ENCODE measurements around the gene CXCR6. TPM values are rescaled to one million over a fixed set of nuclear protein-coding genes. Genes with fewer than 3 reads are reported as not detected.

Gene CXCR6
- polyA plus RNA-seq, 1 experiment: not detected

GRCh38 chr3:45950686-45951600, 7.7 kb downstream of the CXCR6 start:
- Histone ChIP-seq H3K4me3 (ENCODE audit: low read depth, low read length) (no peak overlapping the region), H3K36me3 (ENCODE audit: control insufficient read depth, insufficient read depth, low read length) (peaks cover 40% of the 10 kb centered on the region), H3K27me3 (ENCODE audit: control insufficient read depth, insufficient read depth, low read length) (no peaks in the 10 kb centered on the region)
- DNase-seq (ENCODE audit: low read depth): no peak
- CTCF ChIA-PET: interaction anchor here (0.8 to 27.4 kb wide), 7 partner anchors 9 to 132 kb away, joined by 3 to 541 read pairs (median 6); no protein-coding TSS in a partner anchor
- no peak for TF ChIP-seq CTCF (IDR thresholded peaks at IDR 0.05; ENCODE audit: insufficient read depth, low read depth, low read length)
- POLR2A ChIA-PET: no interaction called here

- Histone ChIP-seq H3K27me3 (ENCODE audit: control insufficient read depth, insufficient read depth, low read length) (no peaks in the 10 kb centered on the region), H3K4me3 (ENCODE audit: low read depth, low read length) (no peak overlapping the region), H3K36me3 (ENCODE audit: control insufficient read depth, insufficient read depth, low read length) (peaks cover 36% of the 10 kb centered on the region)
- DNase-seq (ENCODE audit: low read depth): no peak
- no peak for TF ChIP-seq CTCF (IDR thresholded peaks at IDR 0.05; ENCODE audit: insufficient read depth, low read depth, low read length)
- POLR2A ChIA-PET: no interaction called here
- CTCF ChIA-PET: interaction anchor here (1.3 to 27.4 kb wide), 6 partner anchors 8 to 131 kb away, joined by 3 to 541 read pairs (median 6); no protein-coding TSS in a partner anchor
Measured at GRCh38 chr3:45951946-45952345, 8.7 kb downstream of the CXCR6 start.

- no peak overlapping the region for H3K4me3 ChIP-seq (ENCODE audit: low read depth, low read length)
- POLR2A ChIA-PET: no interaction called here
- no peak for DNase-seq (ENCODE audit: low read depth)
- H3K36me3 ChIP-seq (ENCODE audit: control insufficient read depth, insufficient read depth, low read length): peaks cover 36% of the 10 kb centered on the region
- H3K27me3 ChIP-seq (ENCODE audit: control insufficient read depth, insufficient read depth, low read length): no peaks in the 10 kb centered on the region
- CTCF ChIA-PET: interaction anchor here (1.3 to 27.4 kb wide), 4 partner anchors 11 to 131 kb away, joined by 3 to 541 read pairs (median 7); no protein-coding TSS in a partner anchor
- TF ChIP-seq CTCF (IDR thresholded peaks at IDR 0.05; ENCODE audit: insufficient read depth, low read depth, low read length): no peak
Measured at GRCh38 chr3:45952456-45952855, 9.2 kb downstream of the CXCR6 start.

GRCh38 chr3:45953536-45953935, 10.3 kb downstream of the CXCR6 start:
- Histone ChIP-seq H3K4me3 (ENCODE audit: low read depth, low read length) (no peak overlapping the region), H3K27me3 (ENCODE audit: control insufficient read depth, insufficient read depth, low read length) (no peaks in the 10 kb centered on the region), H3K36me3 (ENCODE audit: control insufficient read depth, insufficient read depth, low read length) (peaks cover 43% of the 10 kb centered on the region)
- ChIA-PET CTCF (interaction anchor here (0.9 to 27.4 kb wide), 4 partner anchors 9 to 129 kb away, joined by 3 to 541 read pairs (median 7); no protein-coding TSS in a partner anchor), POLR2A (no interaction called here)
- TF ChIP-seq CTCF (IDR thresholded peaks at IDR 0.05; ENCODE audit: insufficient read depth, low read depth, low read length): no peak
- no peak for DNase-seq (ENCODE audit: low read depth)

- Histone ChIP-seq H3K27me3 (ENCODE audit: control insufficient read depth, insufficient read depth, low read length) (no peaks in the 10 kb centered on the region), H3K36me3 (ENCODE audit: control insufficient read depth, insufficient read depth, low read length) (peaks cover 51% of the 10 kb centered on the region), H3K4me3 (ENCODE audit: low read depth, low read length) (no peak overlapping the region)
- ChIA-PET CTCF (interaction anchor here (0.5 to 27.4 kb wide), 3 partner anchors 15 to 129 kb away, joined by 3 to 541 read pairs (median 8); no protein-coding TSS in a partner anchor), POLR2A (no interaction called here)
- DNase-seq (ENCODE audit: low read depth): no peak
- TF ChIP-seq CTCF (IDR thresholded peaks at IDR 0.05; ENCODE audit: insufficient read depth, low read depth, low read length): no peak
Measured at GRCh38 chr3:45954306-45954705, 11.0 kb downstream of the CXCR6 start.
